SK-N-SH (cell line): ENCODE data around the gene LDB3. TPM values are rescaled to one million over a fixed set of nuclear protein-coding genes. Genes with fewer than 3 reads are reported as not detected.

Source experiments
- CTCF ChIA-PET: fragments of 300-600, 350-600 bp; formaldehyde crosslinking; extraction: SDS; loops from one replicate; lab custom pipeline; 2021; lab: Yijun Ruan, JAX
- POLR2A ChIA-PET: fragments of 350-600 bp; sonication (Branson Sonifier 250); formaldehyde crosslinking; extraction: SDS; loops from one replicate; lab custom pipeline; 2020; ENCODE audit warnings: antibody characterized with exemption, inconsistent platforms; lab: Yijun Ruan, JAX
- DNase-seq: peaks from one replicate; pipeline ENCODE4 v3.0.0; 2012
- H2AFZ ChIP-seq: fragments of 200-600 bp; sonication (generic); 2 replicates; pipeline ENCODE4 v1.8.1; 2016; ENCODE audit warnings: antibody characterized with exemption, mild to moderate bottlenecking, low read depth
- H3F3A ChIP-seq: fragments of 200-600 bp; sonication (generic); replicated peaks from 2 replicates; pipeline ENCODE3; 2016; ENCODE audit warnings: antibody characterized with exemption, mild to moderate bottlenecking; ENCODE audit not compliant: insufficient read depth
- H3K27ac ChIP-seq, 2 experiments: fragments of 200-500 bp in 1 of 2; fragments of 200-600 bp in 1 of 2; sonication (Bioruptor generic) in 1 of 2; sonication (generic), shearing (Covaris generic) in 1 of 2; 2 replicates each; pipeline versions ENCODE4 v1.5.1 to v1.6.1; 2014 to 2016; ENCODE audit warnings: low read depth in 2 of 2, inconsistent platforms in 1 of 2, low read length in 1 of 2, mild to moderate bottlenecking in 1 of 2, mixed read lengths in 1 of 2
- H3K27me3 ChIP-seq: fragments of 200-600 bp; sonication (generic), shearing (Covaris generic); 2 replicates; pipeline ENCODE4 v1.6.1; 2016; ENCODE audit warnings: mixed run types; ENCODE audit not compliant: insufficient read depth
- H3K36me3 ChIP-seq, 2 experiments: fragments of 200-500 bp in 1 of 2; fragments of 200-600 bp in 1 of 2; sonication (Bioruptor generic) in 1 of 2; sonication (generic) in 1 of 2; replicated peaks in 1 of 2; 2 replicates each; pipeline versions ENCODE3 to v1.5.1; 2014 to 2016; ENCODE audit warnings: low read length in 1 of 2, mild to moderate bottlenecking in 1 of 2; ENCODE audit not compliant: insufficient read depth in 2 of 2, control insufficient read depth in 1 of 2
- H3K4me1 ChIP-seq, 2 experiments: fragments of 200-500 bp in 1 of 2; fragments of 200-600 bp in 1 of 2; sonication (Bioruptor generic) in 1 of 2; sonication (generic), shearing (Covaris generic) in 1 of 2; 2 replicates each; pipeline versions ENCODE4 v1.5.1 to v1.6.1; 2014 to 2016; ENCODE audit warnings: low read depth in 1 of 2, low read length in 1 of 2, mixed run types in 1 of 2; ENCODE audit not compliant: insufficient read depth in 2 of 2, control insufficient read depth in 1 of 2
- H3K4me2 ChIP-seq: fragments of 200-600 bp; sonication (generic), shearing (Covaris generic); 2 replicates; pipeline ENCODE4 v1.6.1; 2017; ENCODE audit warnings: mixed run types
- H3K4me3 ChIP-seq, 2 experiments: fragments of 200-500 bp in 1 of 2; fragments of 200-600 bp in 1 of 2; sonication (Bioruptor generic) in 1 of 2; sonication (generic), shearing (Covaris generic) in 1 of 2; 2 replicates each; pipeline versions ENCODE4 v1.5.1 to v1.8.1; 2014 to 2016; ENCODE audit warnings: low read depth in 2 of 2, inconsistent platforms in 1 of 2, low read length in 1 of 2, mild to moderate bottlenecking in 1 of 2, mixed read lengths in 1 of 2, moderate library complexity in 1 of 2
- H3K79me2 ChIP-seq: fragments of 200-600 bp; sonication (generic); 2 replicates; pipeline ENCODE4 v1.8.1; 2017; ENCODE audit warnings: mild to moderate bottlenecking; ENCODE audit not compliant: insufficient read depth
- H3K9ac ChIP-seq: fragments of 200-600 bp; sonication (generic); 2 replicates; pipeline ENCODE4 v1.6.1; 2017; ENCODE audit warnings: mixed run types
- H3K9me2 ChIP-seq: fragments of 200-600 bp; sonication (generic); 2 replicates; pipeline ENCODE4 v1.6.1; 2017; ENCODE audit warnings: mixed run types
- H3K9me3 ChIP-seq: fragments of 200-600 bp; sonication (generic); 2 replicates; pipeline ENCODE4 v1.6.1; 2017; ENCODE audit warnings: mixed run types, mild to moderate bottlenecking, moderate library complexity
- H4K20me1 ChIP-seq: fragments of 200-600 bp; sonication (generic); 2 replicates; pipeline ENCODE4 v1.6.1; 2017; ENCODE audit warnings: mild to moderate bottlenecking, mixed run types; ENCODE audit not compliant: insufficient read depth
- CHD2 ChIP-seq: fragments of 150-350 bp; IDR thresholded peaks from 2 replicates; pipeline ENCODE4 v1.6.1; 2018; ENCODE audit warnings: low read length; ENCODE audit not compliant: partially characterized antibody
- ELF1 ChIP-seq: IDR thresholded peaks from 2 replicates; pipeline ENCODE4 v1.4.0; 2012
- EP300 ChIP-seq, 2 experiments: IDR thresholded peaks; 2 replicates each; pipeline versions ENCODE4 v1.4.0 to v1.6.1; 2012; ENCODE audit warnings: borderline replicate concordance in 1 of 2, low read depth in 1 of 2, low read length in 1 of 2
- EZH2phosphoT487 ChIP-seq: fragments of 200-600 bp; sonication (generic); IDR thresholded peaks from 2 replicates; pipeline ENCODE4 v1.6.1; 2017; ENCODE audit warnings: low read depth, mixed run types, mild to moderate bottlenecking, antibody characterized with exemption, moderate library complexity, borderline replicate concordance
- FOSL2 ChIP-seq: IDR thresholded peaks from 2 replicates; pipeline ENCODE4 v1.4.0; 2012; ENCODE audit warnings: low read depth, mild to moderate bottlenecking, moderate library complexity, borderline replicate concordance
- GABPA ChIP-seq: IDR thresholded peaks from 2 replicates; pipeline ENCODE4 v1.4.0; 2012; ENCODE audit warnings: low read depth, mild to moderate bottlenecking
- JUND ChIP-seq: IDR thresholded peaks from 2 replicates; pipeline ENCODE4 v1.4.0; 2012
- MAX ChIP-seq: IDR thresholded peaks from 2 replicates; pipeline ENCODE4 v1.4.0; 2012; ENCODE audit warnings: low read depth
- MEF2A ChIP-seq: IDR thresholded peaks from 2 replicates; pipeline ENCODE4 v1.4.0; 2012; ENCODE audit warnings: low read depth, borderline replicate concordance
- MXI1 ChIP-seq: IDR thresholded peaks from 2 replicates; pipeline ENCODE4 v1.6.1; 2012; ENCODE audit warnings: mild to moderate bottlenecking, low read depth, low read length, improper control_type of control experiment
- NFIC ChIP-seq: IDR thresholded peaks from 2 replicates; pipeline ENCODE4 v1.4.0; 2012; ENCODE audit warnings: borderline replicate concordance
- NRF1 ChIP-seq: IDR thresholded peaks from 2 replicates; pipeline ENCODE4 v1.6.1; 2012; ENCODE audit warnings: low read depth, mild to moderate bottlenecking, low read length
- RCOR1 ChIP-seq: fragments of 150-350 bp; IDR thresholded peaks from 2 replicates; pipeline ENCODE4 v1.6.1; 2017; ENCODE audit warnings: antibody characterized with exemption, low read length
- RFX5 ChIP-seq: IDR thresholded peaks from 2 replicates; pipeline ENCODE4 v1.6.1; 2012; ENCODE audit warnings: mild to moderate bottlenecking, improper control_type of control experiment, low read length
- TAF1 ChIP-seq: IDR thresholded peaks from 2 replicates; pipeline ENCODE4 v1.6.1; 2012; ENCODE audit warnings: low read depth, mild to moderate bottlenecking, low read length, moderate library complexity, borderline replicate concordance
- USF1 ChIP-seq: IDR thresholded peaks from 2 replicates; pipeline ENCODE4 v1.4.0; 2012; ENCODE audit warnings: low read depth, borderline replicate concordance
- WGBS: methylation state at CpG from one replicate; pipeline ENCODE4 v1.1.6; 2017; ENCODE audit warnings: low lambda C conversion rate; 5-methylcytosine and 5-hydroxymethylcytosine counted together
- polyA plus RNA-seq, 3 experiments: library from polyadenylated mRNA; depleted of rRNA; stranded (reverse); fragments of >200 nt; gene quantifications; 2 replicates each; pipeline ENCODE4 v1.2.3, GENCODE V29; 2012
- TF ChIP-seq, protein P1 (sequence below): IDR thresholded peaks from 2 replicates; pipeline ENCODE4; 2012

Gene LDB3
- polyA plus RNA-seq, 1 of the 3 experiments (the other 2 are of a cell fraction) = 0.48 TPM

DNA sequence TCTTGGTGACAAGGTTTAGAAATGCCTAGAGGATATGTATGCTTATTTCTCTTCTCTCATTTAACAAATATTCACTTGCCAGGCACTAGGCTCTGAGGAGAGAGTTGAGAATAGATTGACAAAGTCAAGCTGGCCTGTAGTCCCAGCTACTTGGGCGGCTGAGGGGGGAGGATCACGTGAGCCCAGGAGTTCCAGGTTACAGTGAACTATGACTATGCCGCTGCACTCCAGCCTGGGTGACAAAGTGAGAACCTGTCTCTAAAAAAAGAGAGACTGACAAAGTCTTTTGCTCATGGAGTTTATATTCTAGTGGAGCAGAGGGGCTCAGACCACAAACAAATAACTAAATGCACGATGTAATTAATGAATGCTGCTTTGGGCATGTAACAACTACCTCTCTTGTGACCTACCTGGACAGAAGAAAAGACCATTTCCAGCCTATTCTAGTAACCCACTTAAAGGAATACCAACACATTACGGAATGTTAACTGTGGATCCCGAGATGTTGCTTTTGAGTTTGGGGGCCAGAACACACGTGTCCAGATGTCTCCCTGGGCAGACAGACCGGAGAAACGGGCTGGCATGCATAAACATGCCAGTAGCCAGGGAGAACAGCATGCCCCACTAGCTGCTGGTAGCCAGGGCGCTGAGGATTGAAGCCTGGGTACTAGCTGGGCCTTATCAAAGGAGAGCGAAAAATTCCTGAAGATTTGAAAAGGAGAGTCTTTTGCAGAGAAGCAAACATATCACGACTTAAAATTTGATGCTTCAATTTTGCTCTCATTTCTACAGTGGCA, 85.5 kb downstream of the LDB3 start:
- no peaks in the 10 kb centered on the region for H3K9me3 ChIP-seq
- peak overlapping the region; percentile 73; the same call in 1 of the 2 replicates for H3K4me2 ChIP-seq
- no peak overlapping the region for H3K4me3 ChIP-seq
- H4K20me1 ChIP-seq = peaks cover 10% of the 10 kb centered on the region
- no peaks in the 10 kb centered on the region for H3K27me3 ChIP-seq
- 93% methylated on average over 12 of the region's 12 CpGs for WGBS
- peaks cover 12 to 20% of the 10 kb centered on the region in 2 experiments; a peak in 3 of 4 replicates for H3K4me1 ChIP-seq
- DNase-seq = no peak
- H3K36me3 ChIP-seq = peaks cover 0 to 10% of the 10 kb centered on the region in 2 experiments
- CTCF ChIA-PET = interaction anchor here (0.6 to 1.5 kb wide), 2 partner anchors 18 to 353 kb away, joined by 3 to 4 read pairs; no protein-coding TSS in a partner anchor
- H3K79me2 ChIP-seq = peaks cover 75% of the 10 kb centered on the region
- peaks cover 23% of the 10 kb centered on the region for H3F3A ChIP-seq
- POLR2A ChIA-PET = interaction anchor here (0.7 kb wide), 1 partner anchor 42 kb away, joined by 3 read pairs; no protein-coding TSS in a partner anchor
- H3K9me2 ChIP-seq = no peaks in the 10 kb centered on the region
- no peak overlapping the region; a peak in 1 of 4 replicates for H3K27ac ChIP-seq
- TF ChIP-seq NRF1 (no peak), EP300 (IDR thresholded peaks at IDR 0.05; ENCODE audit: borderline replicate concordance in 1 of 2, low read depth in 1 of 2, low read length in 1 of 2) (no peak)
- H2AFZ ChIP-seq = no peak overlapping the region
- H3K9ac ChIP-seq = no peak overlapping the region

- peak overlapping the region; percentile 73 to 83 for H3K4me3 ChIP-seq
- H3K36me3 ChIP-seq = peaks cover 0 to 5% of the 10 kb centered on the region in 2 experiments
- peaks cover 84% of the 10 kb centered on the region for H3K79me2 ChIP-seq
- no peaks in the 10 kb centered on the region for H3K9me2 ChIP-seq
- no peaks in the 10 kb centered on the region for H3K9me3 ChIP-seq
- peak overlapping the region; percentile 98 for H3K27ac ChIP-seq
- no peak for DNase-seq
- H3K27me3 ChIP-seq = no peaks in the 10 kb centered on the region
- peak overlapping the region; percentile 99 for H3K9ac ChIP-seq
- H3F3A ChIP-seq = peaks cover 23% of the 10 kb centered on the region
- H2AFZ ChIP-seq = peak overlapping the region; percentile 63; the same call in 1 of the 2 replicates
- TF ChIP-seq MAX (peak; percentile 45), FOSL2 (no peak)
- TF ChIP-seq, all 33 proteins: peak for 1
- POLR2A ChIA-PET = interaction anchor here (0.9 to 2.3 kb wide), 6 partner anchors 10 to 140 kb away, joined by 3 to 18 read pairs (median 6); no protein-coding TSS in a partner anchor
- peaks cover 22% of the 10 kb centered on the region for H4K20me1 ChIP-seq
- peaks cover 12 to 23% of the 10 kb centered on the region in 2 experiments; a peak in 3 of 4 replicates for H3K4me1 ChIP-seq
- CTCF ChIA-PET = interaction anchor here (0.7 to 5.8 kb wide), 4 partner anchors 19 to 144 kb away, joined by 3 to 21 read pairs (median 4); no protein-coding TSS in a partner anchor
- peak overlapping the region; percentile 73 for H3K4me2 ChIP-seq
- WGBS = 3% methylated on average over 9 of the region's 9 CpGs
These were observed 87.1 kb downstream of the LDB3 start for GRCh38 chr10:86755454-86755739.

DNA sequence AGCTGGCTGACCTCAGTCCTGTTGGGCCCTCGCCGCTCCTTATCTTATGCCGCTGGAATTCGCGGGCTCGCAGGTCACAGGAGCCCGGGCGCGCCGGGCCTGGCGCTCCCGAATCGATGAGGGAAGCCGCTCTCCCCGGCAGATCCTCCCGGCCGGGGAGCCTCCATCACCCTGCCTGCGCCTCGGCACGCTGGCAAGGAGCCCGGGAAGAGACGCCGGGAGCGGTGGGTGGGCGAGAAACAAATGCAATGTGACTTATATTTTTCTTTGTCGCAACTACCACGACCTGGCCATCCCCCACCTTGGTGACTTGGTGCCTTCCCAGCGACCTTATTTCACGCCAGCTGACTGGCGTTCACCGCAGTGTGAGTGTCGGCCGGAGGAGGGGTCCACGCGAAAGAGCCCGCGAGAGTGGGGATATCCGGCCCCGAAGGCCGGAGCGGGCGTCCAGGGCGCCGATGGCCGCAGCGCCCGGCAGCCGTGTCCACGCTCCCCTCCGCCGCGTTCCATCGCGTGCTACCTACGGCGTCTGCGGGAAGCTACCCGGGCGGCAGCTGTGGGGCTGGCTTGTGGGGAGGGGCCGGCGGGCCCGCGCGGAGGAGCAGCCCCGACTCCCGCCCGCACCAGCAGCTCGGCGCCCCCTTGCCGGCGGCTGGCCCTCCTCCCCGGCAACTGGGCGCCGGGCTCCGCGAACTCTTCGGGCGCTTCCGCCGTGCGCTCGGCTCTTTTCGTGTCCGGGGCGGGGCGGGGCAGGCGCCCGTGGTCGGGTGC, 87.6 kb downstream of the LDB3 start:
- ChIA-PET POLR2A (interaction anchor here (0.7 to 2.3 kb wide), 8 partner anchors 10 to 139 kb away, joined by 3 to 18 read pairs (median 6); no protein-coding TSS in a partner anchor), CTCF (interaction anchor here (0.7 to 5.8 kb wide), 3 partner anchors 19 to 144 kb away, joined by 3 to 21 read pairs (median 5); no protein-coding TSS in a partner anchor)
- peak overlapping the region; percentile 73 for H3K4me2 ChIP-seq
- peaks cover 0 to 3% of the 10 kb centered on the region in 2 experiments for H3K36me3 ChIP-seq
- H3K27ac ChIP-seq = peak overlapping the region; percentile 98
- H3K9me2 ChIP-seq = no peaks in the 10 kb centered on the region
- peak overlapping the region; percentile 99 for H3K9ac ChIP-seq
- H3K79me2 ChIP-seq = peaks cover 84% of the 10 kb centered on the region
- H3K4me3 ChIP-seq = peak overlapping the region; percentile 73 to 83
- H3K9me3 ChIP-seq = no peaks in the 10 kb centered on the region
- H3F3A ChIP-seq = peaks cover 21% of the 10 kb centered on the region
- peak overlapping the region; percentile 63; the same call in 1 of the 2 replicates for H2AFZ ChIP-seq
- peak; percentile 99 for DNase-seq
- peaks cover 27% of the 10 kb centered on the region for H4K20me1 ChIP-seq
- H3K4me1 ChIP-seq = peaks cover 12 to 23% of the 10 kb centered on the region in 2 experiments; a peak in 3 of 4 replicates
- no peaks in the 10 kb centered on the region for H3K27me3 ChIP-seq
- 0% methylated on average over 13 of the region's 89 CpGs for WGBS
- TF ChIP-seq USF1 (no peak), EZH2phosphoT487 (no peak), RCOR1 (no peak), NFIC (no peak), RFX5 (no peak), ELF1 (no peak), JUND (no peak), MEF2A (peak; percentile 70; the same call in 1 of the 2 replicates), GABPA (no peak), TAF1 (peak; percentile 70; the same call in 1 of the 2 replicates), EP300 (IDR thresholded peaks at IDR 0.05; ENCODE audit: borderline replicate concordance in 1 of 2, low read depth in 1 of 2, low read length in 1 of 2) (no peak), CHD2 (no peak), MXI1 (peak; percentile 45)
- TF ChIP-seq, protein P1, sequence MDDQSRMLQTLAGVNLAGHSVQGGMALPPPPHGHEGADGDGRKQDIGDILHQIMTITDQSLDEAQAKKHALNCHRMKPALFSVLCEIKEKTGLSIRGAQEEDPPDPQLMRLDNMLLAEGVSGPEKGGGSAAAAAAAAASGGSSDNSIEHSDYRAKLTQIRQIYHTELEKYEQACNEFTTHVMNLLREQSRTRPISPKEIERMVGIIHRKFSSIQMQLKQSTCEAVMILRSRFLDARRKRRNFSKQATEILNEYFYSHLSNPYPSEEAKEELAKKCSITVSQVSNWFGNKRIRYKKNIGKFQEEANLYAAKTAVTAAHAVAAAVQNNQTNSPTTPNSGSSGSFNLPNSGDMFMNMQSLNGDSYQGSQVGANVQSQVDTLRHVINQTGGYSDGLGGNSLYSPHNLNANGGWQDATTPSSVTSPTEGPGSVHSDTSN = no peak
